H9 (cell line): ENCODE measurements around the gene NKD2. TPM values are rescaled to one million over a fixed set of nuclear protein-coding genes. Genes with fewer than 3 reads are reported as not detected.
A peak's percentile ranks its signal among the peaks of the same experiment; 100 is the strongest.

Experiments used
- DNase-seq: peaks from one replicate; pipeline ENCODE4 v3.0.0-alpha.2; 2017
- H2AFZ ChIP-seq: one replicate; pipeline ENCODE4 v1.6.1; 2013; ENCODE audit warnings: mild to moderate bottlenecking, low read length, control low read depth, moderate library complexity
- H2AK5ac ChIP-seq: 2 replicates; pipeline ENCODE4 v1.6.1; 2013; ENCODE audit warnings: low read length, control low read depth, mixed read lengths; ENCODE audit not compliant: insufficient read length
- H2BK120ac ChIP-seq: one replicate; pipeline ENCODE4 v1.6.1; 2013; ENCODE audit warnings: low read depth, mild to moderate bottlenecking, low read length, control low read depth, inconsistent platforms; ENCODE audit not compliant: poor library complexity, severe bottlenecking
- H2BK12ac ChIP-seq: 2 replicates; pipeline ENCODE4 v1.6.1; 2013; ENCODE audit warnings: low read length, control low read depth, mixed read lengths, low read depth; ENCODE audit not compliant: insufficient read length
- H2BK15ac ChIP-seq: 2 replicates; pipeline ENCODE4 v1.6.1; 2013; ENCODE audit warnings: low read depth, low read length, control low read depth
- H2BK20ac ChIP-seq: one replicate; pipeline ENCODE4 v1.6.1; 2013; ENCODE audit warnings: low read depth, mild to moderate bottlenecking, low read length, control low read depth, inconsistent platforms; ENCODE audit not compliant: poor library complexity, severe bottlenecking
- H2BK5ac ChIP-seq: 2 replicates; pipeline ENCODE4 v1.6.1; 2013; ENCODE audit warnings: low read length, control low read depth, mixed read lengths; ENCODE audit not compliant: insufficient read length
- H3K14ac ChIP-seq: 2 replicates; pipeline ENCODE4 v1.6.1; 2013; ENCODE audit warnings: low read length, control low read depth; ENCODE audit not compliant: insufficient read depth
- H3K18ac ChIP-seq: 2 replicates; pipeline ENCODE4 v1.6.1; 2013; ENCODE audit warnings: low read depth, mild to moderate bottlenecking, mixed read lengths, low read length, control low read depth; ENCODE audit not compliant: insufficient read length
- H3K23ac ChIP-seq: 2 replicates; pipeline ENCODE4 v1.6.1; 2013; ENCODE audit warnings: low read length, control low read depth, mixed read lengths, low read depth; ENCODE audit not compliant: insufficient read length
- H3K23me2 ChIP-seq: 2 replicates; pipeline ENCODE4 v1.6.1; 2013; ENCODE audit warnings: low read depth, mild to moderate bottlenecking, mixed read lengths, low read length, control low read depth; ENCODE audit not compliant: insufficient read length, poor library complexity, severe bottlenecking
- H3K27ac ChIP-seq: 2 replicates; pipeline ENCODE4 v1.5.1; 2013; ENCODE audit warnings: low read length, control low read depth, mixed read lengths, low read depth; ENCODE audit not compliant: insufficient read length
- H3K27me3 ChIP-seq: 2 replicates; pipeline ENCODE4 v1.6.1; 2013; ENCODE audit warnings: low read length, control low read depth, inconsistent platforms; ENCODE audit not compliant: insufficient read depth
- H3K4ac ChIP-seq: 2 replicates; pipeline ENCODE4 v1.6.1; 2013; ENCODE audit warnings: low read depth, mild to moderate bottlenecking, control low read depth, inconsistent platforms, low read length, moderate library complexity
- H3K4me1 ChIP-seq: 2 replicates; pipeline ENCODE4 v1.6.1; 2013; ENCODE audit warnings: low read length, control low read depth, inconsistent platforms; ENCODE audit not compliant: insufficient read depth
- H3K4me2 ChIP-seq: 2 replicates; pipeline ENCODE4 v1.6.1; 2013; ENCODE audit warnings: low read length, control low read depth, mixed read lengths; ENCODE audit not compliant: insufficient read length, insufficient read depth
- H3K56ac ChIP-seq: 2 replicates; pipeline ENCODE4 v1.6.1; 2013; ENCODE audit warnings: low read depth, mild to moderate bottlenecking, mixed read lengths, low read length, control low read depth; ENCODE audit not compliant: insufficient read length
- H3K79me1 ChIP-seq: 2 replicates; pipeline ENCODE4 v1.6.1; 2013; ENCODE audit warnings: low read depth, mild to moderate bottlenecking, moderate library complexity, low read length, control low read depth, inconsistent platforms; ENCODE audit not compliant: insufficient read depth, poor library complexity, severe bottlenecking
- H3K79me2 ChIP-seq: 2 replicates; pipeline ENCODE4 v1.6.1; 2013; ENCODE audit warnings: low read length, control low read depth, inconsistent platforms; ENCODE audit not compliant: insufficient read depth
- H3K9ac ChIP-seq: 2 replicates; pipeline ENCODE4 v1.6.1; 2013; ENCODE audit warnings: low read length, control low read depth, mixed read lengths; ENCODE audit not compliant: insufficient read length; ENCODE audit errors: extremely low read depth
- H3K9me3 ChIP-seq: one replicate; pipeline ENCODE4 v1.6.1; 2013; ENCODE audit warnings: low read depth, low read length, inconsistent platforms; ENCODE audit not compliant: control insufficient read depth
- H3T11ph ChIP-seq: one replicate; pipeline ENCODE4 v1.6.1; 2013; ENCODE audit warnings: mild to moderate bottlenecking, low read length, control low read depth, inconsistent platforms
- H4K20me1 ChIP-seq: one replicate; pipeline ENCODE4 v1.6.1; 2013; ENCODE audit not compliant: control insufficient read depth, insufficient read length, insufficient read depth
- H4K5ac ChIP-seq: 2 replicates; pipeline ENCODE4 v1.6.1; 2013; ENCODE audit warnings: low read depth, mild to moderate bottlenecking, mixed read lengths, low read length, control low read depth; ENCODE audit not compliant: insufficient read length
- H4K8ac ChIP-seq: replicated peaks from 2 replicates; pipeline ENCODE4 v1.6.1; 2013; ENCODE audit warnings: low read length, control low read depth, mixed read lengths, low read depth; ENCODE audit not compliant: insufficient read length
- H4K91ac ChIP-seq: 2 replicates; pipeline ENCODE4 v1.6.1; 2013; ENCODE audit warnings: low read depth, mild to moderate bottlenecking, moderate library complexity, mixed read lengths, low read length, control low read depth; ENCODE audit not compliant: insufficient read length
- H3K27ac Mint-ChIP-seq, 3 experiments: 2 replicates in 2 of 3; 3 replicates in 1 of 3; pipeline ENCODE4 v1.8.0; 2020 to 2021; ENCODE audit warnings: mixed read lengths in 3 of 3, mild to moderate bottlenecking in 1 of 3, moderate library complexity in 1 of 3
- H3K27me3 Mint-ChIP-seq: 2 replicates; pipeline ENCODE4 v1.8.0; 2021; ENCODE audit warnings: low read depth, mild to moderate bottlenecking, moderate library complexity, mixed read lengths
- H3K36me3 Mint-ChIP-seq, 3 experiments: 2 replicates in 2 of 3; 3 replicates in 1 of 3; pipeline ENCODE4 v1.8.0; 2020 to 2021; ENCODE audit warnings: low read depth in 3 of 3, mixed read lengths in 3 of 3; ENCODE audit not compliant: insufficient read depth in 1 of 3
- H3K4me1 Mint-ChIP-seq, 2 experiments: 2 replicates each; pipeline ENCODE4 v1.8.0; 2020; ENCODE audit warnings: mixed read lengths in 2 of 2
- H3K4me3 Mint-ChIP-seq, 2 experiments: 2 replicates in 1 of 2; 3 replicates in 1 of 2; pipeline ENCODE4 v1.8.0; 2020 to 2021; ENCODE audit warnings: mild to moderate bottlenecking in 2 of 2, mixed read lengths in 2 of 2, moderate library complexity in 1 of 2
- H3K9me3 Mint-ChIP-seq, 2 experiments: 2 replicates in 1 of 2; 3 replicates in 1 of 2; pipeline ENCODE4 v1.8.0; 2020; ENCODE audit warnings: mild to moderate bottlenecking in 2 of 2, mixed read lengths in 2 of 2, moderate library complexity in 1 of 2
- CTCF ChIP-seq: fragments of 200-600 bp; sonication (generic); conservative IDR thresholded peaks from 3 replicates; pipeline ENCODE4 v1.8.0; 2021; ENCODE audit warnings: antibody characterized with exemption, mild to moderate bottlenecking
- WGBS: extraction: QIAGEN DNeasy Blood & Tissue Kit; methylation state at CpG from one replicate; pipeline ENCODE4 v1.1.7; 2013; ENCODE audit warnings: missing lambda C conversion rate, low lambda C conversion rate, mixed read lengths; ENCODE audit not compliant: insufficient read length; ENCODE audit errors: extremely low coverage; 5-methylcytosine and 5-hydroxymethylcytosine counted together
- total RNA-seq: library from RNA; stranded (reverse); gene quantifications from 2 replicates; pipeline ENCODE4 v1.2.1, GENCODE V29; 2021

NKD2 gene
- total RNA-seq, 1 experiment from 2014 or later, result 7.3 TPM

GRCh38 chr5:1007221-1007680, 1.4 kb upstream of the NKD2 start:
- H2BK5ac ChIP-seq, result no peak overlapping the region
- no peak overlapping the region for H2AK5ac ChIP-seq
- DNase-seq, result no peak
- no peaks in the 10 kb centered on the region for H3K4me1 ChIP-seq
- H3K27me3 ChIP-seq, result peaks cover 19% of the 10 kb centered on the region; the same call in 1 of the 2 replicates
- no peak for TF ChIP-seq CTCF
- no peaks in the 10 kb centered on the region for H3K9me3 ChIP-seq
- no peak overlapping the region for H3K9ac ChIP-seq
- Mint-ChIP-seq H3K27ac (no peak overlapping the region), H3K27me3 (peaks cover 77% of the 10 kb centered on the region), H3K4me3 (peak overlapping the region in 1 of 2 experiments; percentile 70; a peak in 2 of 5 replicates), H3K9me3 (no peaks in the 10 kb centered on the region), H3K4me1 (peaks cover 31 to 34% of the 10 kb centered on the region in 2 experiments), H3K36me3 (no peaks in the 10 kb centered on the region; a peak in 1 of 7 replicates)
- WGBS, result no CpG with 5 or more reads among the region's 17 CpGs
- H3K4ac ChIP-seq, result no peak overlapping the region
- no peak overlapping the region for H3T11ph ChIP-seq
- no peak overlapping the region for H3K23ac ChIP-seq
- no peak overlapping the region for H2BK12ac ChIP-seq
- H4K91ac ChIP-seq, result no peak overlapping the region
- no peak overlapping the region for H3K27ac ChIP-seq
- no peaks in the 10 kb centered on the region for H3K79me2 ChIP-seq
- H3K4me2 ChIP-seq, result no peak overlapping the region
- no peak overlapping the region for H3K14ac ChIP-seq
- H2BK20ac ChIP-seq, result no peak overlapping the region
- no peaks in the 10 kb centered on the region for H4K20me1 ChIP-seq
- H4K5ac ChIP-seq, result no peak overlapping the region
- H4K8ac ChIP-seq, result no peak overlapping the region
- no peak overlapping the region for H2AFZ ChIP-seq
- no peak overlapping the region for H2BK15ac ChIP-seq
- H3K23me2 ChIP-seq, result peaks cover 13% of the 10 kb centered on the region
- H3K79me1 ChIP-seq, result no peaks in the 10 kb centered on the region
- no peak overlapping the region for H2BK120ac ChIP-seq
- H3K56ac ChIP-seq, result no peak overlapping the region
- H3K18ac ChIP-seq, result no peak overlapping the region
